NCI-H524 (cell line): Measurements from ENCODE around the gene ZNF397.

ENCODE experiments used
- DNase-seq, 2 experiments: peaks; one replicate each; lab custom pipeline; 2025; lab: John Stamatoyannopoulos, UW

The ZNF397 gene

GRCh38 chr18:35245719-35246317 lies 5.0 kb downstream of the ZNF397 start:
- DNase-seq, result no peak

- DNase-seq, result no peak
Observed at GRCh38 chr18:35246831-35247230, 6.0 kb downstream of the ZNF397 start.

GRCh38 chr18:35247412-35248249 lies 6.8 kb downstream of the ZNF397 start:
- DNase-seq, result no peak

- DNase-seq, result no peak
Observed at GRCh38 chr18:35248429-35248828, 7.6 kb downstream of the ZNF397 start.

GRCh38 chr18:35252466-35252865 lies 11.6 kb downstream of the ZNF397 start:
- DNase-seq, result no peak

- no peak for DNase-seq
Observed at GRCh38 chr18:35253655-35254287, 12.9 kb downstream of the ZNF397 start.

- no peak for DNase-seq
Observed at GRCh38 chr18:35256947-35257346, 16.1 kb downstream of the ZNF397 start.

GRCh38 chr18:35264409-35264808 lies 23.6 kb downstream of the ZNF397 start:
- no peak for DNase-seq

- peak; percentile 76 to 85 for DNase-seq
Observed at GRCh38 chr18:35267161-35267651, 26.4 kb downstream of the ZNF397 start.

- DNase-seq, result peak in 1 of 2 experiments; percentile 20
Observed at GRCh38 chr18:35267809-35268208, 27.0 kb downstream of the ZNF397 start.

- no peak for DNase-seq
Observed at GRCh38 chr18:35268821-35269220, 28.0 kb downstream of the ZNF397 start.

GRCh38 chr18:35271656-35272055 lies 30.8 kb downstream of the ZNF397 start:
- no peak for DNase-seq

- no peak for DNase-seq
Observed at GRCh38 chr18:35276267-35276666, 35.4 kb downstream of the ZNF397 start.

- no peak for DNase-seq
Observed at GRCh38 chr18:35277633-35278032, 36.8 kb downstream of the ZNF397 start.

GRCh38 chr18:35278085-35278484 lies 37.3 kb downstream of the ZNF397 start:
- no peak for DNase-seq

- no peak for DNase-seq
Observed at GRCh38 chr18:35278969-35279368, 38.1 kb downstream of the ZNF397 start.

GRCh38 chr18:35282353-35282752 lies 41.5 kb downstream of the ZNF397 start:
- DNase-seq, result no peak

- DNase-seq, result no peak
Observed at GRCh38 chr18:35283923-35284794, 43.3 kb downstream of the ZNF397 start.

- DNase-seq, result peak; percentile 16 to 38
Observed at GRCh38 chr18:35284841-35285240, 44.0 kb downstream of the ZNF397 start.

- DNase-seq, result peak in 1 of 2 experiments; percentile 20
Observed at GRCh38 chr18:35289293-35289692, 48.5 kb downstream of the ZNF397 start.

- no peak for DNase-seq
Observed at GRCh38 chr18:35289727-35290093, 48.9 kb downstream of the ZNF397 start.
